Heart left ventricle (tissue), 13 donors: ENCODE measurements around the gene ULK4.

Source experiments
- POLR2A ChIP-seq, 2 donors: fragments of 450-650 bp; IDR thresholded peaks; one replicate each; pipeline ENCODE4 v1.6.1; 2017; ENCODE audit warnings: antibody characterized with exemption in 2 of 2, mild to moderate bottlenecking in 2 of 2, moderate library complexity in 2 of 2
- TF ChIP-seq, protein P1 (sequence below), 12 donors: fragments of 200-600 bp; sonication (generic) in 4 of 12; IDR thresholded peaks; one replicate each; pipeline versions ENCODE4 v1.5.0 to v1.8.0; 2018 to 2022; ENCODE audit warnings: antibody characterized with exemption in 12 of 12, mild to moderate bottlenecking in 5 of 12
- donor health status: ischemic (EF 13 %, LVEDD 7.1; RV severe dilation, severe dysfunction).
- donor health status: DM: no; HTN: yes; CAD: no.
- donor health status: DM: no; HTN: no; CAD: no.
- donor health status: ischemic (EF 25% LVEDD 6.9; RV normal size, moderate dysfunction).
- donor health status: ischemic (EF 25% LVEDD 5.7; RV mildly dilated, moderate dysfunction).
- donor health status: ischemic (EF 35%, LVEDD 5.7; RV mildly dilated, moderate dysfunction).
- donor health status: nonischemic (EF 11% LVEDD 7.7; RV severe dilation, severe dysfunction).
- donor health status: DM: yes; HTN: yes; CAD: no.
- donor health status: PGD.
- donor health status: ischemic (EF 29% LVEDD 5.4; RV normal size, mild dysfunction).
- donor health status: nonischemic (EF 23%, LVEDD 6.1; RV moderate dilation, normal function).

- TF ChIP-seq, protein P1, sequence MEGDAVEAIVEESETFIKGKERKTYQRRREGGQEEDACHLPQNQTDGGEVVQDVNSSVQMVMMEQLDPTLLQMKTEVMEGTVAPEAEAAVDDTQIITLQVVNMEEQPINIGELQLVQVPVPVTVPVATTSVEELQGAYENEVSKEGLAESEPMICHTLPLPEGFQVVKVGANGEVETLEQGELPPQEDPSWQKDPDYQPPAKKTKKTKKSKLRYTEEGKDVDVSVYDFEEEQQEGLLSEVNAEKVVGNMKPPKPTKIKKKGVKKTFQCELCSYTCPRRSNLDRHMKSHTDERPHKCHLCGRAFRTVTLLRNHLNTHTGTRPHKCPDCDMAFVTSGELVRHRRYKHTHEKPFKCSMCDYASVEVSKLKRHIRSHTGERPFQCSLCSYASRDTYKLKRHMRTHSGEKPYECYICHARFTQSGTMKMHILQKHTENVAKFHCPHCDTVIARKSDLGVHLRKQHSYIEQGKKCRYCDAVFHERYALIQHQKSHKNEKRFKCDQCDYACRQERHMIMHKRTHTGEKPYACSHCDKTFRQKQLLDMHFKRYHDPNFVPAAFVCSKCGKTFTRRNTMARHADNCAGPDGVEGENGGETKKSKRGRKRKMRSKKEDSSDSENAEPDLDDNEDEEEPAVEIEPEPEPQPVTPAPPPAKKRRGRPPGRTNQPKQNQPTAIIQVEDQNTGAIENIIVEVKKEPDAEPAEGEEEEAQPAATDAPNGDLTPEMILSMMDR (IDR thresholded peaks at IDR 0.05) = no peak
- TF ChIP-seq POLR2A (IDR thresholded peaks at IDR 0.05) = no peak
Observed at GRCh38 chr3:41489231-41489630, 472.7 kb downstream of the ULK4 start.
